ENCODE data around the gene KLF14.

DNA sequence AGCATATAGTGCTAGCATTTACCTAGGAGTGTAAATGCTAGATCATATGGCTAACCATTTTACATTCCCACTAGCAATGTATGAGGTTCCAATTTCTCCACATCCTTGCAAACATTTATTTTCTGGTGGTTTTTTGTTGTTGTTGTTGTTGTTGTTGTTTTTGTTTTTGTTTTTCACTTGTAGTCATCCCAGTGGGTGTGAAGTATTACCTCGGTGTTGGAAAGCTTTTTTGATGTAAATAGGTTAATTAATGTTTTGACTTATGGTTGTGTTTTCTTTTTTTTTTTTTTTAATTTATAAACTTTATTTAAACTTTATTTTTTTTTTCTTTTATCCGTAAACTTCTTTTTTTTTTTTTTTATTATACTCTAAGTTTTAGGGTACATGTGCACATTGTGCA is 32.4 kb downstream of the KLF14 start:
- TF ChIP-seq EZH2 (IDR thresholded peaks at IDR 0.05; ENCODE audit: borderline replicate concordance), result no peak
- TF ChIP-seq EZH2phosphoT487 (IDR thresholded peaks at IDR 0.05; ENCODE audit: low read depth, severe bottlenecking, unreplicated experiment), result no peak
